HepG2 (cell line): Measurements from ENCODE around the gene MXD3. TPM values are rescaled to one million over a fixed set of nuclear protein-coding genes. Genes with fewer than 3 reads are reported as not detected.

Source experiments
- ATF7-NPFF ChIP-seq: sonication (generic); formaldehyde crosslinking; IDR thresholded peaks from 2 replicates; pipeline ENCODE4 v1.8.1; 2023; ENCODE audit warnings: mild to moderate bottlenecking, low read depth, missing genetic modification reagents, moderate library complexity
- EP300 ChIP-seq, 3 experiments: sonication (generic) in 1 of 3; formaldehyde crosslinking in 1 of 3; IDR thresholded peaks; 2 replicates each; pipeline versions ENCODE4 v1.5.1 to v1.6.1; 2011 to 2020; ENCODE audit warnings: low read depth in 2 of 3, low read length in 2 of 3, borderline replicate concordance in 1 of 3, improper control_type of control experiment in 1 of 3, mild to moderate bottlenecking in 1 of 3, missing genetic modification reagents in 1 of 3, moderate library complexity in 1 of 3
- ERF ChIP-seq: IDR thresholded peaks from 2 replicates; pipeline ENCODE4 v1.6.1; 2018; ENCODE audit warnings: missing biosample characterization, missing genetic modification reagents
- FOXJ3 ChIP-seq: sonication (generic); formaldehyde crosslinking; IDR thresholded peaks from 2 replicates; pipeline ENCODE4 v1.4.0; 2020; ENCODE audit warnings: missing genetic modification reagents, mild to moderate bottlenecking, borderline replicate concordance
- HCFC1 ChIP-seq: fragments of 150-350 bp; IDR thresholded peaks from 2 replicates; pipeline ENCODE4 v1.6.1; 2014; ENCODE audit warnings: low read depth, low read length
- IRF2 ChIP-seq: IDR thresholded peaks from 2 replicates; pipeline ENCODE4 v1.6.1; 2018; ENCODE audit warnings: missing genetic modification reagents, missing compliant biosample characterization
- KAT8 ChIP-seq: IDR thresholded peaks from 2 replicates; pipeline ENCODE4 v1.6.1; 2016; ENCODE audit warnings: missing genetic modification reagents, missing compliant biosample characterization
- KDM5B ChIP-seq: sonication (generic); formaldehyde crosslinking; IDR thresholded peaks from 2 replicates; pipeline ENCODE4 v1.4.0; 2020; ENCODE audit warnings: missing genetic modification reagents, mild to moderate bottlenecking, borderline replicate concordance
- MAX ChIP-seq: IDR thresholded peaks from 2 replicates; pipeline ENCODE4 v1.6.1; 2012; ENCODE audit warnings: inconsistent platforms
- RXRB ChIP-seq: IDR thresholded peaks from 2 replicates; pipeline ENCODE4 v1.6.1; 2016; ENCODE audit warnings: borderline replicate concordance, missing genetic modification reagents, missing compliant biosample characterization
- SALL1 ChIP-seq: sonication (generic); formaldehyde crosslinking; IDR thresholded peaks from 2 replicates; pipeline ENCODE4 v1.8.0; 2022; ENCODE audit warnings: mild to moderate bottlenecking, missing genetic modification reagents
- SIX1 ChIP-seq: sonication (generic); formaldehyde crosslinking; IDR thresholded peaks from 2 replicates; pipeline ENCODE4 v1.4.0; 2020; ENCODE audit warnings: missing genetic modification reagents, borderline replicate concordance
- STAG1 ChIP-seq: sonication (generic); formaldehyde crosslinking; IDR thresholded peaks from 2 replicates; pipeline ENCODE4 v1.4.0; 2020; ENCODE audit warnings: missing genetic modification reagents
- TRIM24 ChIP-seq: sonication (generic); formaldehyde crosslinking; IDR thresholded peaks from 2 replicates; pipeline ENCODE4 v1.8.0; 2022; ENCODE audit warnings: mild to moderate bottlenecking, missing genetic modification reagents
- ZBTB33 ChIP-seq: sonication (generic); formaldehyde crosslinking; IDR thresholded peaks from 2 replicates; pipeline ENCODE4 v1.4.0; 2020; ENCODE audit warnings: missing genetic modification reagents
- ZMYM4 ChIP-seq: sonication (generic); formaldehyde crosslinking; IDR thresholded peaks from 2 replicates; pipeline ENCODE4 v1.8.1; 2023; ENCODE audit warnings: mild to moderate bottlenecking, missing genetic modification reagents
- ZNF326 ChIP-seq: sonication (generic); formaldehyde crosslinking; IDR thresholded peaks from 2 replicates; pipeline ENCODE4 v1.4.0; 2020; ENCODE audit warnings: missing genetic modification reagents, borderline replicate concordance
- polyA plus RNA-seq, 8 experiments: library from polyadenylated mRNA; depleted of rRNA in 3 of 8; stranded (reverse) in 7 of 8; unstranded in 1 of 8; fragments of >200 nt; fragmentation: Illumina TruSeq in 4 of 8; extraction: Trizol in 4 of 8; gene quantifications; 2 replicates each; pipeline versions ENCODE4 v1.2.1 to v1.2.3, GENCODE V29; 2011 to 2016; ENCODE audit warnings: low read depth in 4 of 8, missing spikeins in 1 of 8, mixed read lengths in 1 of 8; ENCODE audit not compliant: insufficient read depth in 1 of 8
- total RNA-seq, 5 experiments: library from RNA; depleted of rRNA; stranded (reverse); fragments of >200 nt; fragmentation: Illumina TruSeq; extraction: Trizol; gene quantifications; 2 replicates each; pipeline ENCODE4 v1.2.3, GENCODE V29; 2016; ENCODE audit warnings: low read depth in 1 of 5
- TF ChIP-seq, protein P1 (sequence below): sonication (generic); formaldehyde crosslinking; conservative IDR thresholded peaks from 2 replicates; pipeline ENCODE4 v1.8.0; 2022; ENCODE audit warnings: mild to moderate bottlenecking, moderate library complexity, missing genetic modification reagents
- TF ChIP-seq, protein P2 (sequence below): sonication (generic); formaldehyde crosslinking; IDR thresholded peaks from 2 replicates; pipeline ENCODE4 v1.5.0; 2020; ENCODE audit warnings: mild to moderate bottlenecking, missing genetic modification reagents, moderate library complexity
- TF ChIP-seq, protein P3 (sequence below): IDR thresholded peaks from 2 replicates; pipeline ENCODE4 v1.4.0; 2020; ENCODE audit warnings: mild to moderate bottlenecking, missing genetic modification reagents

MXD3 gene
- total and polyA plus RNA-seq, 2 of the 13 experiments (the other 11 are each of a cell fraction or from before 2014, with no cell fraction given): 10.5 to 12.8 TPM

GRCh38 chr5:177317959-177318377 is 6.3 kb upstream of the MXD3 start (continued):
- TF ChIP-seq, protein P1, sequence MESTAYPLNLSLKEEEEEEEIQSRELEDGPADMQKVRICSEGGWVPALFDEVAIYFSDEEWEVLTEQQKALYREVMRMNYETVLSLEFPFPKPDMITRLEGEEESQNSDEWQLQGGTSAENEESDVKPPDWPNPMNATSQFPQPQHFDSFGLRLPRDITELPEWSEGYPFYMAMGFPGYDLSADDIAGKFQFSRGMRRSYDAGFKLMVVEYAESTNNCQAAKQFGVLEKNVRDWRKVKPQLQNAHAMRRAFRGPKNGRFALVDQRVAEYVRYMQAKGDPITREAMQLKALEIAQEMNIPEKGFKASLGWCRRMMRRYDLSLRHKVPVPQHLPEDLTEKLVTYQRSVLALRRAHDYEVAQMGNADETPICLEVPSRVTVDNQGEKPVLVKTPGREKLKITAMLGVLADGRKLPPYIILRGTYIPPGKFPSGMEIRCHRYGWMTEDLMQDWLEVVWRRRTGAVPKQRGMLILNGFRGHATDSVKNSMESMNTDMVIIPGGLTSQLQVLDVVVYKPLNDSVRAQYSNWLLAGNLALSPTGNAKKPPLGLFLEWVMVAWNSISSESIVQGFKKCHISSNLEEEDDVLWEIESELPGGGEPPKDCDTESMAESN (CRISPR knock-in tag): peak; percentile 63
- TF ChIP-seq ATF7-NPFF (CRISPR knock-in tag): no peak
- TF ChIP-seq EP300 (IDR thresholded peaks at IDR 0.05; ENCODE audit: low read depth in 2 of 2, low read length in 2 of 2): peak in 1 of 2 experiments; percentile 25; a peak in 1 of 4 replicates
- no peak for TF ChIP-seq EP300 (CRISPR knock-in tag; IDR thresholded peaks at IDR 0.05; ENCODE audit: borderline replicate concordance)
- peak; percentile 63 for TF ChIP-seq SALL1 (CRISPR knock-in tag)
- no peak for TF ChIP-seq ZMYM4 (CRISPR knock-in tag)
- no peak for TF ChIP-seq KDM5B (CRISPR knock-in tag)
- 0 out of 2 replicates have a peak, but pooled peaks have one; percentile 34 for TF ChIP-seq FOXJ3
- no peak for TF ChIP-seq SIX1 (CRISPR knock-in tag)
- peak; percentile 21; the same call in 1 of the 2 replicates for TF ChIP-seq RXRB (CRISPR knock-in tag)
- no peak for TF ChIP-seq TRIM24 (CRISPR knock-in tag)
- TF ChIP-seq IRF2 (CRISPR knock-in tag): peak; percentile 43; the same call in 1 of the 2 replicates
- 0 out of 2 replicates have a peak, but pooled peaks have one; percentile 38 for TF ChIP-seq ERF (CRISPR knock-in tag)
- TF ChIP-seq ZNF326: no peak
- TF ChIP-seq MAX: 0 out of 2 replicates have a peak, but pooled peaks have one; percentile 29
- no peak for TF ChIP-seq KAT8 (CRISPR knock-in tag)
- TF ChIP-seq, protein P2, sequence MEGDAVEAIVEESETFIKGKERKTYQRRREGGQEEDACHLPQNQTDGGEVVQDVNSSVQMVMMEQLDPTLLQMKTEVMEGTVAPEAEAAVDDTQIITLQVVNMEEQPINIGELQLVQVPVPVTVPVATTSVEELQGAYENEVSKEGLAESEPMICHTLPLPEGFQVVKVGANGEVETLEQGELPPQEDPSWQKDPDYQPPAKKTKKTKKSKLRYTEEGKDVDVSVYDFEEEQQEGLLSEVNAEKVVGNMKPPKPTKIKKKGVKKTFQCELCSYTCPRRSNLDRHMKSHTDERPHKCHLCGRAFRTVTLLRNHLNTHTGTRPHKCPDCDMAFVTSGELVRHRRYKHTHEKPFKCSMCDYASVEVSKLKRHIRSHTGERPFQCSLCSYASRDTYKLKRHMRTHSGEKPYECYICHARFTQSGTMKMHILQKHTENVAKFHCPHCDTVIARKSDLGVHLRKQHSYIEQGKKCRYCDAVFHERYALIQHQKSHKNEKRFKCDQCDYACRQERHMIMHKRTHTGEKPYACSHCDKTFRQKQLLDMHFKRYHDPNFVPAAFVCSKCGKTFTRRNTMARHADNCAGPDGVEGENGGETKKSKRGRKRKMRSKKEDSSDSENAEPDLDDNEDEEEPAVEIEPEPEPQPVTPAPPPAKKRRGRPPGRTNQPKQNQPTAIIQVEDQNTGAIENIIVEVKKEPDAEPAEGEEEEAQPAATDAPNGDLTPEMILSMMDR (CRISPR knock-in tag): peak; percentile 92
- no peak for TF ChIP-seq HCFC1
- TF ChIP-seq ZBTB33 (CRISPR knock-in tag): peak; percentile 42; the same call in 1 of the 2 replicates
- TF ChIP-seq, protein P3, sequence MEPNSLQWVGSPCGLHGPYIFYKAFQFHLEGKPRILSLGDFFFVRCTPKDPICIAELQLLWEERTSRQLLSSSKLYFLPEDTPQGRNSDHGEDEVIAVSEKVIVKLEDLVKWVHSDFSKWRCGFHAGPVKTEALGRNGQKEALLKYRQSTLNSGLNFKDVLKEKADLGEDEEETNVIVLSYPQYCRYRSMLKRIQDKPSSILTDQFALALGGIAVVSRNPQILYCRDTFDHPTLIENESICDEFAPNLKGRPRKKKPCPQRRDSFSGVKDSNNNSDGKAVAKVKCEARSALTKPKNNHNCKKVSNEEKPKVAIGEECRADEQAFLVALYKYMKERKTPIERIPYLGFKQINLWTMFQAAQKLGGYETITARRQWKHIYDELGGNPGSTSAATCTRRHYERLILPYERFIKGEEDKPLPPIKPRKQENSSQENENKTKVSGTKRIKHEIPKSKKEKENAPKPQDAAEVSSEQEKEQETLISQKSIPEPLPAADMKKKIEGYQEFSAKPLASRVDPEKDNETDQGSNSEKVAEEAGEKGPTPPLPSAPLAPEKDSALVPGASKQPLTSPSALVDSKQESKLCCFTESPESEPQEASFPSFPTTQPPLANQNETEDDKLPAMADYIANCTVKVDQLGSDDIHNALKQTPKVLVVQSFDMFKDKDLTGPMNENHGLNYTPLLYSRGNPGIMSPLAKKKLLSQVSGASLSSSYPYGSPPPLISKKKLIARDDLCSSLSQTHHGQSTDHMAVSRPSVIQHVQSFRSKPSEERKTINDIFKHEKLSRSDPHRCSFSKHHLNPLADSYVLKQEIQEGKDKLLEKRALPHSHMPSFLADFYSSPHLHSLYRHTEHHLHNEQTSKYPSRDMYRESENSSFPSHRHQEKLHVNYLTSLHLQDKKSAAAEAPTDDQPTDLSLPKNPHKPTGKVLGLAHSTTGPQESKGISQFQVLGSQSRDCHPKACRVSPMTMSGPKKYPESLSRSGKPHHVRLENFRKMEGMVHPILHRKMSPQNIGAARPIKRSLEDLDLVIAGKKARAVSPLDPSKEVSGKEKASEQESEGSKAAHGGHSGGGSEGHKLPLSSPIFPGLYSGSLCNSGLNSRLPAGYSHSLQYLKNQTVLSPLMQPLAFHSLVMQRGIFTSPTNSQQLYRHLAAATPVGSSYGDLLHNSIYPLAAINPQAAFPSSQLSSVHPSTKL (CRISPR knock-in tag): no peak
- TF ChIP-seq STAG1 (CRISPR knock-in tag): peak; percentile 86
